Activated T-helper 1 cell treated with anti-CD3 and anti-CD28 coated beads, Interleukin-12 subunit alpha, Interleukin-12 subunit beta, Interleukin-2, Interleukin-4 antibody, amounts not matched to agents 30 ng/mL and 10 ng/mL and 1 ng/mL, durations not matched to agents 14 hours and 24 hours and 36 hours (primary cell): Measurements from ENCODE around the gene MAP7. TPM values are rescaled to one million over a fixed set of nuclear protein-coding genes. Genes with fewer than 3 reads are reported as not detected.

ENCODE experiments used
- DNase-seq: peaks from one replicate; pipeline ENCODE4 v3.0.0; 2021; ENCODE audit warnings: low spot score
- H3K27ac Mint-ChIP-seq: one replicate; pipeline ENCODE4 v1.8.0; 2021; ENCODE audit warnings: mild to moderate bottlenecking, mixed read lengths
- H3K27me3 Mint-ChIP-seq: one replicate; pipeline ENCODE4 v1.8.0; 2022; ENCODE audit warnings: mild to moderate bottlenecking, moderate library complexity, mixed read lengths; ENCODE audit not compliant: insufficient read depth
- H3K36me3 Mint-ChIP-seq: one replicate; pipeline ENCODE4 v1.8.0; 2021; ENCODE audit warnings: low read depth, mixed read lengths
- H3K4me1 Mint-ChIP-seq: one replicate; pipeline ENCODE4 v1.8.0; 2021; ENCODE audit warnings: low read depth, mixed read lengths
- H3K4me3 Mint-ChIP-seq: one replicate; pipeline ENCODE4 v1.8.0; 2021; ENCODE audit warnings: mild to moderate bottlenecking, moderate library complexity, mixed read lengths
- H3K9me3 Mint-ChIP-seq: one replicate; pipeline ENCODE4 v1.8.0; 2021; ENCODE audit warnings: mixed read lengths
- intact Hi-C: fragments of 100-400 bp; cut with micrococcal nuclease; formaldehyde crosslinking; loops from one replicate; pipeline ENCODE4 v1.15.1; 2024
- total RNA-seq: library from RNA; stranded (reverse); gene quantifications from 2 replicates; pipeline ENCODE4 v1.2.3, GENCODE V29; 2022

Gene MAP7
- total RNA-seq, 1 donor from 2014 or later: 2.3 TPM

- intact Hi-C loops: no loop called here
- Mint-ChIP-seq H3K9me3 (peaks cover 4% of the 10 kb centered on the region), H3K4me3 (no peak overlapping the region), H3K27me3 (peaks cover 15% of the 10 kb centered on the region), H3K36me3 (no peaks in the 10 kb centered on the region), H3K27ac (no peak overlapping the region), H3K4me1 (no peaks in the 10 kb centered on the region)
- no peak for DNase-seq
These were observed 14.2 kb downstream of the MAP7 start for GRCh38 chr6:136535880-136536650.

GRCh38 chr6:136535017-136535765, 15.0 kb downstream of the MAP7 start:
- Mint-ChIP-seq H3K4me1 (no peaks in the 10 kb centered on the region), H3K27me3 (peaks cover 15% of the 10 kb centered on the region), H3K4me3 (no peak overlapping the region), H3K27ac (no peak overlapping the region), H3K36me3 (no peaks in the 10 kb centered on the region), H3K9me3 (peaks cover 4% of the 10 kb centered on the region)
- intact Hi-C loops: no loop called here
- DNase-seq: no peak

GRCh38 chr6:136534268-136534667, 16.0 kb downstream of the MAP7 start:
- Mint-ChIP-seq H3K27me3 (peaks cover 14% of the 10 kb centered on the region), H3K27ac (no peak overlapping the region), H3K4me3 (no peak overlapping the region), H3K9me3 (peaks cover 4% of the 10 kb centered on the region), H3K4me1 (no peaks in the 10 kb centered on the region), H3K36me3 (no peaks in the 10 kb centered on the region)
- DNase-seq: no peak
- intact Hi-C loops: no loop called here

- DNase-seq: no peak
- no peak overlapping the region for H3K27ac Mint-ChIP-seq
- peaks cover 4% of the 10 kb centered on the region for H3K9me3 Mint-ChIP-seq
- no peaks in the 10 kb centered on the region for H3K4me1 Mint-ChIP-seq
- H3K36me3 Mint-ChIP-seq: no peaks in the 10 kb centered on the region
- peaks cover 14% of the 10 kb centered on the region for H3K27me3 Mint-ChIP-seq
- no peak overlapping the region for H3K4me3 Mint-ChIP-seq
- intact Hi-C loops: no loop called here
These were observed 16.7 kb downstream of the MAP7 start for GRCh38 chr6:136533487-136533886.

- peaks cover 16% of the 10 kb centered on the region for H3K27me3 Mint-ChIP-seq
- no peak overlapping the region for H3K4me3 Mint-ChIP-seq
- intact Hi-C loops: no loop called here
- H3K36me3 Mint-ChIP-seq: no peaks in the 10 kb centered on the region
- DNase-seq: no peak
- H3K27ac Mint-ChIP-seq: no peak overlapping the region
- H3K4me1 Mint-ChIP-seq: peaks cover 4% of the 10 kb centered on the region
- H3K9me3 Mint-ChIP-seq: peaks cover 4% of the 10 kb centered on the region
These were observed 18.2 kb downstream of the MAP7 start for GRCh38 chr6:136532030-136532429.

- DNase-seq: no peak
- Mint-ChIP-seq H3K27me3 (peaks cover 14% of the 10 kb centered on the region), H3K4me3 (no peak overlapping the region), H3K27ac (no peak overlapping the region), H3K9me3 (no peaks in the 10 kb centered on the region), H3K4me1 (peaks cover 24% of the 10 kb centered on the region), H3K36me3 (no peaks in the 10 kb centered on the region)
- intact Hi-C loops: no loop called here
These were observed 20.5 kb downstream of the MAP7 start for GRCh38 chr6:136529710-136530109.

- Mint-ChIP-seq H3K36me3 (no peaks in the 10 kb centered on the region), H3K27me3 (peaks cover 10% of the 10 kb centered on the region), H3K27ac (no peak overlapping the region), H3K4me3 (no peak overlapping the region), H3K4me1 (peaks cover 24% of the 10 kb centered on the region), H3K9me3 (no peaks in the 10 kb centered on the region)
- no peak for DNase-seq
- intact Hi-C loops: no loop called here
These were observed 21.7 kb downstream of the MAP7 start for GRCh38 chr6:136528477-136528876.

- Mint-ChIP-seq H3K27ac (no peak overlapping the region), H3K4me3 (no peak overlapping the region), H3K9me3 (no peaks in the 10 kb centered on the region), H3K27me3 (peaks cover 5% of the 10 kb centered on the region), H3K4me1 (peaks cover 24% of the 10 kb centered on the region), H3K36me3 (no peaks in the 10 kb centered on the region)
- intact Hi-C loops: loop anchor here (2.0 kb wide), 1 partner anchor 19 kb away; no protein-coding TSS in a partner anchor
- no peak for DNase-seq
These were observed 22.4 kb downstream of the MAP7 start for GRCh38 chr6:136527831-136528230.

GRCh38 chr6:136526937-136527336, 23.3 kb downstream of the MAP7 start:
- H3K4me3 Mint-ChIP-seq: no peak overlapping the region
- intact Hi-C loops: loop anchor here (2.0 kb wide), 1 partner anchor 20 kb away; no protein-coding TSS in a partner anchor
- no peak overlapping the region for H3K27ac Mint-ChIP-seq

GRCh38 chr6:136526196-136526930, 23.9 kb downstream of the MAP7 start:
- Mint-ChIP-seq H3K9me3 (no peaks in the 10 kb centered on the region), H3K27me3 (peaks cover 10% of the 10 kb centered on the region), H3K4me1 (peaks cover 24% of the 10 kb centered on the region), H3K36me3 (no peaks in the 10 kb centered on the region), H3K4me3 (peak overlapping the region; percentile 56), H3K27ac (no peak overlapping the region)
- intact Hi-C loops: loop anchor here (2.0 kb wide), 1 partner anchor 20 kb away; no protein-coding TSS in a partner anchor
- DNase-seq: peak; percentile 26

More at GRCh38 chr6:136526937-136527336, 23.3 kb downstream of the MAP7 start:
- no peaks in the 10 kb centered on the region for H3K9me3 Mint-ChIP-seq
- peaks cover 24% of the 10 kb centered on the region for H3K4me1 Mint-ChIP-seq
- DNase-seq: no peak
- H3K27me3 Mint-ChIP-seq: peaks cover 6% of the 10 kb centered on the region
- H3K36me3 Mint-ChIP-seq: no peaks in the 10 kb centered on the region

GRCh38 chr6:136525586-136526195, 24.5 kb downstream of the MAP7 start:
- Mint-ChIP-seq H3K27me3 (peaks cover 15% of the 10 kb centered on the region), H3K4me3 (peak overlapping the region; percentile 56), H3K9me3 (no peaks in the 10 kb centered on the region), H3K27ac (no peak overlapping the region), H3K36me3 (no peaks in the 10 kb centered on the region), H3K4me1 (peaks cover 24% of the 10 kb centered on the region)
- intact Hi-C loops: loop anchor here (2.0 kb wide), 1 partner anchor 21 kb away; no protein-coding TSS in a partner anchor
- no peak for DNase-seq

- no peaks in the 10 kb centered on the region for H3K9me3 Mint-ChIP-seq
- intact Hi-C loops: no loop called here
- H3K4me1 Mint-ChIP-seq: peaks cover 24% of the 10 kb centered on the region
- no peaks in the 10 kb centered on the region for H3K36me3 Mint-ChIP-seq
- no peak overlapping the region for H3K4me3 Mint-ChIP-seq
- no peak for DNase-seq
- peaks cover 17% of the 10 kb centered on the region for H3K27me3 Mint-ChIP-seq
- H3K27ac Mint-ChIP-seq: peak overlapping the region; percentile 18
These were observed 25.2 kb downstream of the MAP7 start for GRCh38 chr6:136524936-136525413.
